HG03095 (cell line): Measurements from ENCODE around the gene AKR7A3.
"Not testable (repeated sequence)": the region's sequence is repeated elsewhere in the genome, so short reads cannot be mapped to it uniquely, and the experiment has no call there.

ENCODE experiments used
- ATAC-seq: cut with Tn5 transposase; IDR thresholded peaks from one replicate; pipeline ENCODE4 v1.9.1; 2021; ENCODE audit warnings: moderate library complexity; ENCODE audit not compliant: unreplicated experiment

The AKR7A3 gene

DNA sequence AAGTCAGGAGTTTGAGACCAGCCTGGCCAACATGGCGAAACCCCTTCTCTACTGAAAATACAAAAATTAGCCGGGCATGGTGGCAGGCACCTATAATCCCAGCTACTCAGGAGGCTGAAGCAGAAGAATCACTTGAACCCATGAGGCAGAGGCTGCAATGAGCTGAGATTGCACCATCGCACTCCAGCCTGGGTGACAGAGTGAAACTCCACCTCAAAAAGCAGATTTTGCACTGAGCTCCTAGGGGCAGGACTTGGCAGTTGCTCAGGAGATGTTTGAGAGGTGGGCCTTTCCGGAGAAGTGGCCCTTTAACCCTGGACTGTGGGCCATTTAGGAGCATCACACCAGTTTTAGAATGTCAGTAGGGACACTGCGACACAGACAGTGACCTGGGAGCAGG lies 32.3 kb downstream of the AKR7A3 start:
- not testable (repeated sequence) for ATAC-seq

DNA sequence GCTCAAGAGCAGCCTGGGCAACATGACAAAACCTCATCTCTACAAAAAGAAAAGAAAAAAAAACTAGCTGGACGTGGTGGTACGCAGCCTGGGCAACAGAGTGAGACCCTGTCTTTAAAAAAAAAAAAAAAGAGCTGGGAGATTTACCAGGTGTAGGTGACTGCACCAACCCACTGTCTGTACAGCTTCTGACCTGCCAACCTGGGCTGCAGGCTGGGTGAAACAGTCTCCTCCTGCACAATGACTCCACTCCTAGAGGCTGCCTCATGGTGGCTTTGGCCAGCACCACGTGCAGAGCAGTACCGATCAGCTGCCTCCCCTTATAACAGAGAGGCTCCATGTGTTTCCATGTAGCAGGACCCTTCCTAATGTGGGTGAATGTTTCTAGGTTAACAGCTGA lies 33.3 kb downstream of the AKR7A3 start:
- ATAC-seq: no peak

DNA sequence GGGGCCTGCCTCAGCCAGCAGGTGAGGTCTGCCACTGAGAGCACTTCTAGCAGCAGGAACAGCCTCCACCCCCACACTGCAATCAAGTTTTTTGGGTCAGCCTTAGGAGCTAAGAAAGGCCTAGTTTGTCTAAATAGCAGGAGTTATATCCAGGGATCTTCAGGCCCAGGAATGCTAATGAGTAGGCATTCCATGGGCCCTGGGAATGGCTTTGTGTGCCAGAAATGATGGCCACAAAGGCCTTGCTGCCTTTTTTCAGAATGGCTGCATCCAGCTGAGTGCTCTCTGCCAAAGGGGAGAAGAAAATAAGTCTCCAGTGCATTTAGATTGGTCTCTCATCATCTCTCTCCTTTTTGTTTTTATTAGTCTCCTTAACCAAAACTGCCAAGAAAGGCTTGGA lies 34.2 kb downstream of the AKR7A3 start:
- no peak for ATAC-seq

DNA sequence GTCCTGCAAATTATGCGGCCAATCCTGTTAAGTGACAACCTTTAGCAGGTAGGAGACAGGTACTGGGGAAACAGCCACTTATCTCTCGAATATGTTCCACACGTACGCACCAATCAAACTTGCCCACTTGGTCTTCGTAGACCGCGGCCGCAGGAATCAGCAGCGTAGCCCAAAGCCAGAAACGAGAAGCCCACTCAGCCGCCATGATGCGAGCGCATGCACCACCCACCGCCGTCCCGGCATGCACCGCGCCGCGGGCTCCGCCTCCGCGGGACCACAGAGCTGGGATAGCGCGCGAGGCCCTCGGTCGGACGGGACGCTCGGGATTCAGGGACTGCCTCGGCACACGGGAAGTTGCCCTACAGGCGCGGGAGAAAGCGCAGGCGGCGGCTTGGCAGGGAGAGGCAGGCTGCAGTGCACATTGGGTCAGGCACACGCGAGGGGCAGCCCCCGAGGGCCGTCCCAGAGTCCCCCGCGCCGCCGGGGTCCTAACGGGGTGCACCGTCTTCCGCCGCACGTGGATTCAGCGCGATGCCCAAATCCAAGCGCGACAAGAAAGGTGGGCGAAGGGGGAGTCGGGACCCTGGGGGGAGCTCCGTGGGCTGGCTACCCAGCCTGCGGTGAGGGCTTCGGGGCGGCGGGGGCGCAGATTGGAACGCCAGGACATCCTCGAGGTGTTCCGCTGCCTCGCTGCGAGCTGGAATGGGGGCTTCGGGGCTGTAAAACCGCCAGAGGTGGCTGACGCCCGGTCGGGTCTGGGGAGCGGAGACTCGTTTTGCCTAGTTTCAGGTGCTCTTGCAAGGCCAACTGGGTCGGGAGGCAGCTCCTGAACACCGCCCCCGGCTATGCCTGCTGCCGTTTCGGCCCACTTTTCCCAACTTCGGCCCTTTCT lies 37.0 kb downstream of the AKR7A3 start, which contains the start of the genes EMC1 and MRTO4:
Gene EMC1 (minus strand): TSS at position 220 of the 892 bp plus-strand sequence. CDS start 15 bp downstream, at position 205.
Gene MRTO4 (plus strand): TSS at position 501 of the 892 bp plus-strand sequence. CDS start 31 bp downstream, at position 532.
- peak; percentile 63 for ATAC-seq

DNA sequence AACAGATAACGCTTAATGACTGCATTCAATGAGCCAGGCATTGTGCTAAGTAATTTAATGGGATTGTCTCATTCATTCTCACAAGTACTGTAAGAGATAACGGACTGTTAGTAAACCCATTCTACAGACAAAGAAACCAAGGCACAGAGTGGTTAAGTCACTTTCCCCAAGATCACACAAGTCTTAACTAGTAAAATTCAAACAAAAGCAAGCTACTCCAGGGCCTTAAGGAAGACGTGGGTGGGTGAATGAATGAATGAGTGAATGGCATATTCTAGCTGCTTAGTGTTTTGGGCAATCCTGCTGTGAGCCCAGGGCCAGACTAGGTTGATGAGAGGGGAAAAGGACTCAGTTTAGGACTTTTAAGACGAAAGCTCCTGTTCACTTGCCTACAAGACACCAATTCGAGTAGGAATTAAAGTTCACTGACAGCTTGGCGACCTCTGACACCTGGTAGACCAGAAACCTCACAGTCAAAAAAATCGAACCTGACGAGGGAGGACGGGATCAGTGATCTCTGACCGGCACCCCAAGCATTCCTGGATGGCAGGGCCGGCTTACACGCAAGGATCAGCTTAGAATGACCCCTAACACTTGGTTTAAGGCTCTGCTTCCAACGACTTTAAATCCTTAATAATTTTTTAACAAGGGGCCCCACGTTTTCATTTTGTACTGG lies 37.8 kb downstream of the AKR7A3 start:
- ATAC-seq: no peak

DNA sequence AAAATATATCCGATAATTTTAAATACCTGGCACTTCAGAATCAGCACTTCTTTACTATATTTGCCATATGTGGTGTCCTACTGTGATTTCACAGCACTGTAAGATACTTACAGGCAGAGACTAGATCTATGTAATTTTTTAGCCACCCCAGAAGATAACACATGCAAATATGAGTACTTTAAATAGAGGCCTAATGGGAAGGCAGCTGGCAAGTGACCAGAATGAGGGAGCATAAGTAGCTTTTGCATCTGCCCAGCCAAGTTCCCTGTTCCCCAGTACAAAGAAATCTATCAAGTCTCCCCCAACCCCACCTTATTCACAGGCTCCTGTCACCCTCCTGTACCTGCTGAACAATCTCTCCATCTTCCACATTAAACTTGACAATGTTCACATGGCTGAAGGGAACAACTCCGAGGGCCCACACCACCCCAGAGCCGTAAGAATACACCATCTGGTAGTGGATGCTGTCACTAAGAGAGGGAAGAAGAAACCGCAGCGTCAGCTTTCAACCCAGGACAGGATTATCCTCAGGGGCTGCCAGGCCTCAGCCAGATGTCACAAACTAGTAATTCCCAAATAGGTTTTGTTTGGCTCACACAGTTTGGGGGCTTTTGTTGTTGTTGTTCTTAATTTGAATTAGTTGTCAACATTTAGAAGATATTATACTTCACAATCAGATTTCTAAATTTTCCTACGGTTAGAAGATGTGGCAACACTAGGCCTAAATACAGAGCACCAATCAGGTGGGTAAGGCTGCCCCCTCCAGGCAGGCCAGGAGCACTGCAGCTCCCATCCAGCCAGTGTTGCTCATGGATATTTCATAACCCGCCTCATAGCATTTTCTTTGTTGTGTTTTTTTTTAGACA lies 47.7 kb downstream of the AKR7A3 start:
- no peak for ATAC-seq

DNA sequence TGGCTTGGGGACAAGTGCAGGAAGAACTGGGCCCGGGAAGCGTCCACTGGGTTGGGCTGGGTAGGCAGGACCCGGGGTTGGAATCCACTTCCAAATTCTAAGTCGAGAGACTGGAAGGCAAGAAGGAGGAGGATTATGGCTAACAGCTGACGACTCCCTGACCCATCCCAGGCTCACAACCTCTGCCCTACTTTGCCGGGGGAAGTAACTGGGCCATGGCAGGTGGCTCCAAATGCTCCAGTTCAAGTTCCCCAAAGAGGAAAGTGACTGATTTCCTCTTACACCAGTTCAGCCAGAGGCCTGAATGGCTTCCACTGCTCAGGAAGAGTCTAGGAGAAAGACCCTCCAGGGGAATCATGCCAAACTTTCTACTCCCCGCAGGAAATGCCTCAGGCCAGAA lies 48.7 kb downstream of the AKR7A3 start:
- no peak for ATAC-seq

DNA sequence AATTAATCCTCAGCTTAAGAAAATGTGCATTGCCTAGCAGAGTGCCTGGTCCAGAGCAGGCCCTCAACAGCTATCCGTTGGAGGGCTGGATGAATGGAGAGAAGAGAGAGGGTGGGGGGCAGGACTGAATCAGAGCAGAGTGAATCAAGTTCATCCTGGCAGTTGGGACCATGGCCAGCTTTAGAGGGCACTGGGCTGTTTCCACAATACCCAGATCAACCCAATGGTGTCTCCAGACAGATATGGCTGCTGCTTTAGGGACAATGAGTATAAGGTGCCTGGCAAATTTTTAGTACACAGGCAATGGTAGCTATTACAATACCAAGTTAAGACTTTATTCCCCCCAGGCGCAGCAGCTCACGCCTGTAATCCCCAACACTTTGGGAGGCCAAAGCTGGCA lies 54.3 kb downstream of the AKR7A3 start:
- ATAC-seq: no peak
